HepG2 (cell line): ENCODE data around the gene ANKHD1. TPM values are rescaled to one million over a fixed set of nuclear protein-coding genes. Genes with fewer than 3 reads are reported as not detected.
A peak's percentile ranks its signal among the peaks of the same experiment; 100 is the strongest.

Experiments
- ATAD3A ChIP-seq: sonication (generic); formaldehyde crosslinking; IDR thresholded peaks from 2 replicates; pipeline ENCODE4 v1.4.0; 2020; ENCODE audit warnings: missing genetic modification reagents
- FOXA1 ChIP-seq, 2 experiments: fragments of 450-650 bp in 1 of 2; sonication (generic) in 1 of 2; formaldehyde crosslinking in 1 of 2; IDR thresholded peaks; 2 replicates each; pipeline versions ENCODE4 v1.4.0 to v1.6.1; 2016 to 2020; ENCODE audit warnings: missing genetic modification reagents in 1 of 2
- HBP1 ChIP-seq: IDR thresholded peaks from 2 replicates; pipeline ENCODE4 v1.6.1; 2016; ENCODE audit warnings: low read depth, control low read depth
- MTA1 ChIP-seq: sonication (generic); formaldehyde crosslinking; IDR thresholded peaks from 2 replicates; pipeline ENCODE4 v1.4.0; 2020; ENCODE audit warnings: missing genetic modification reagents, mild to moderate bottlenecking, borderline replicate concordance
- MYC ChIP-seq: sonication (generic); formaldehyde crosslinking; IDR thresholded peaks from 2 replicates; pipeline ENCODE4 v1.9.0; 2021; ENCODE audit warnings: missing genetic modification reagents, borderline replicate concordance
- SP4 ChIP-seq: sonication (generic); formaldehyde crosslinking; IDR thresholded peaks from 2 replicates; pipeline ENCODE4 v1.8.1; 2023; ENCODE audit warnings: mild to moderate bottlenecking, missing genetic modification reagents
- ZFY ChIP-seq: sonication (generic); formaldehyde crosslinking; IDR thresholded peaks from 2 replicates; pipeline ENCODE4 v1.4.0; 2020; ENCODE audit warnings: missing genetic modification reagents
- ZNF292 ChIP-seq: sonication (generic); formaldehyde crosslinking; IDR thresholded peaks from 2 replicates; pipeline ENCODE4 v1.8.1; 2022; ENCODE audit warnings: mild to moderate bottlenecking, low read depth, missing genetic modification reagents, borderline replicate concordance
- ZNF703 ChIP-seq: sonication (generic); formaldehyde crosslinking; IDR thresholded peaks from 2 replicates; pipeline ENCODE4 v1.5.1; 2020; ENCODE audit warnings: missing genetic modification reagents, mild to moderate bottlenecking, moderate library complexity, borderline replicate concordance
- ZNF772 ChIP-seq: sonication (generic); formaldehyde crosslinking; IDR thresholded peaks from 2 replicates; pipeline ENCODE4 v1.5.0; 2020; ENCODE audit warnings: mild to moderate bottlenecking, missing genetic modification reagents
- polyA plus RNA-seq, 8 experiments: library from polyadenylated mRNA; depleted of rRNA in 3 of 8; stranded (reverse) in 7 of 8; unstranded in 1 of 8; fragments of >200 nt; fragmentation: Illumina TruSeq in 4 of 8; extraction: Trizol in 4 of 8; gene quantifications; 2 replicates each; pipeline versions ENCODE4 v1.2.1 to v1.2.3, GENCODE V29; 2011 to 2016; ENCODE audit warnings: low read depth in 4 of 8, missing spikeins in 1 of 8, mixed read lengths in 1 of 8; ENCODE audit not compliant: insufficient read depth in 1 of 8
- total RNA-seq, 5 experiments: library from RNA; depleted of rRNA; stranded (reverse); fragments of >200 nt; fragmentation: Illumina TruSeq; extraction: Trizol; gene quantifications; 2 replicates each; pipeline ENCODE4 v1.2.3, GENCODE V29; 2016; ENCODE audit warnings: low read depth in 1 of 5
- TF ChIP-seq, protein P1 (sequence below): sonication (generic); formaldehyde crosslinking; IDR thresholded peaks from 2 replicates; pipeline ENCODE4 v1.9.0; 2022; ENCODE audit warnings: low read depth, missing genetic modification reagents
- TF ChIP-seq, protein P2 (sequence below), 2 experiments: sonication (generic) in 1 of 2; formaldehyde crosslinking in 1 of 2; IDR thresholded peaks; 2 replicates each; pipeline versions ENCODE4 v1.4.0 to v1.6.1; 2016 to 2020; ENCODE audit warnings: borderline replicate concordance in 1 of 2, low read depth in 1 of 2, mild to moderate bottlenecking in 1 of 2, missing genetic modification reagents in 1 of 2
- TF ChIP-seq, protein P3 (sequence below): IDR thresholded peaks from 2 replicates; pipeline ENCODE4 v1.6.1; 2016; ENCODE audit warnings: mild to moderate bottlenecking, missing biosample characterization, missing genetic modification reagents
- TF ChIP-seq, protein P4 (sequence below): sonication (generic); formaldehyde crosslinking; IDR thresholded peaks from 2 replicates; pipeline ENCODE4 v1.4.0; 2020; ENCODE audit warnings: missing genetic modification reagents, borderline replicate concordance
- TF ChIP-seq, protein P5 (sequence below): sonication (generic); formaldehyde crosslinking; IDR thresholded peaks from 2 replicates; pipeline ENCODE4 v1.4.0; 2020; ENCODE audit warnings: missing genetic modification reagents, mild to moderate bottlenecking, borderline replicate concordance

Gene ANKHD1
- total and polyA plus RNA-seq, 2 of the 13 experiments (the other 11 are each of a cell fraction or from before 2014, with no cell fraction given) = 69.9 to 82.0 TPM

GRCh38 chr5:140564196-140565023 is 162.8 kb downstream of the ANKHD1 start, which contains the start of the genes APBB3 and SLC35A4 (continued):
- TF ChIP-seq HBP1 (no peak), ZNF292 (no peak), ZNF703 (CRISPR knock-in tag) (no peak), ATAD3A (CRISPR knock-in tag) (no peak), MTA1 (peak; percentile 45; the same call in 1 of the 2 replicates), ZNF772 (CRISPR knock-in tag) (no peak), MYC (no peak; the same call in 1 of the 2 replicates), FOXA1 (IDR thresholded peaks at IDR 0.05) (no peak), FOXA1 (CRISPR knock-in tag; IDR thresholded peaks at IDR 0.05) (no peak), SP4 (peak; percentile 67), ZFY (CRISPR knock-in tag) (peak; percentile 49; the same call in 1 of the 2 replicates)
- TF ChIP-seq, protein P1, sequence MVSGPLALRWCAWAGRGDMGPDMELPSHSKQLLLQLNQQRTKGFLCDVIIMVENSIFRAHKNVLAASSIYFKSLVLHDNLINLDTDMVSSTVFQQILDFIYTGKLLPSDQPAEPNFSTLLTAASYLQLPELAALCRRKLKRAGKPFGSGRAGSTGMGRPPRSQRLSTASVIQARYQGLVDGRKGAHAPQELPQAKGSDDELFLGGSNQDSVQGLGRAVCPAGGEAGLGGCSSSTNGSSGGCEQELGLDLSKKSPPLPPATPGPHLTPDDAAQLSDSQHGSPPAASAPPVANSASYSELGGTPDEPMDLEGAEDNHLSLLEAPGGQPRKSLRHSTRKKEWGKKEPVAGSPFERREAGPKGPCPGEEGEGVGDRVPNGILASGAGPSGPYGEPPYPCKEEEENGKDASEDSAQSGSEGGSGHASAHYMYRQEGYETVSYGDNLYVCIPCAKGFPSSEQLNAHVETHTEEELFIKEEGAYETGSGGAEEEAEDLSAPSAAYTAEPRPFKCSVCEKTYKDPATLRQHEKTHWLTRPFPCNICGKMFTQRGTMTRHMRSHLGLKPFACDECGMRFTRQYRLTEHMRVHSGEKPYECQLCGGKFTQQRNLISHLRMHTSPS (CRISPR knock-in tag) = no peak
- TF ChIP-seq, protein P2, sequence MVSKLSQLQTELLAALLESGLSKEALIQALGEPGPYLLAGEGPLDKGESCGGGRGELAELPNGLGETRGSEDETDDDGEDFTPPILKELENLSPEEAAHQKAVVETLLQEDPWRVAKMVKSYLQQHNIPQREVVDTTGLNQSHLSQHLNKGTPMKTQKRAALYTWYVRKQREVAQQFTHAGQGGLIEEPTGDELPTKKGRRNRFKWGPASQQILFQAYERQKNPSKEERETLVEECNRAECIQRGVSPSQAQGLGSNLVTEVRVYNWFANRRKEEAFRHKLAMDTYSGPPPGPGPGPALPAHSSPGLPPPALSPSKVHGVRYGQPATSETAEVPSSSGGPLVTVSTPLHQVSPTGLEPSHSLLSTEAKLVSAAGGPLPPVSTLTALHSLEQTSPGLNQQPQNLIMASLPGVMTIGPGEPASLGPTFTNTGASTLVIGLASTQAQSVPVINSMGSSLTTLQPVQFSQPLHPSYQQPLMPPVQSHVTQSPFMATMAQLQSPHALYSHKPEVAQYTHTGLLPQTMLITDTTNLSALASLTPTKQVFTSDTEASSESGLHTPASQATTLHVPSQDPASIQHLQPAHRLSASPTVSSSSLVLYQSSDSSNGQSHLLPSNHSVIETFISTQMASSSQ (IDR thresholded peaks at IDR 0.05; ENCODE audit: low read depth) = no peak
- TF ChIP-seq, protein P2 (CRISPR knock-in tag; IDR thresholded peaks at IDR 0.05; ENCODE audit: borderline replicate concordance) = peak; percentile 32; the same call in 1 of the 2 replicates
- TF ChIP-seq, protein P3, sequence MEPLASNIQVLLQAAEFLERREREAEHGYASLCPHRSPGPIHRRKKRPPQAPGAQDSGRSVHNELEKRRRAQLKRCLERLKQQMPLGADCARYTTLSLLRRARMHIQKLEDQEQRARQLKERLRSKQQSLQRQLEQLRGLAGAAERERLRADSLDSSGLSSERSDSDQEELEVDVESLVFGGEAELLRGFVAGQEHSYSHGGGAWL (CRISPR knock-in tag) = peak; percentile 45; the same call in 1 of the 2 replicates
- TF ChIP-seq, protein P4, sequence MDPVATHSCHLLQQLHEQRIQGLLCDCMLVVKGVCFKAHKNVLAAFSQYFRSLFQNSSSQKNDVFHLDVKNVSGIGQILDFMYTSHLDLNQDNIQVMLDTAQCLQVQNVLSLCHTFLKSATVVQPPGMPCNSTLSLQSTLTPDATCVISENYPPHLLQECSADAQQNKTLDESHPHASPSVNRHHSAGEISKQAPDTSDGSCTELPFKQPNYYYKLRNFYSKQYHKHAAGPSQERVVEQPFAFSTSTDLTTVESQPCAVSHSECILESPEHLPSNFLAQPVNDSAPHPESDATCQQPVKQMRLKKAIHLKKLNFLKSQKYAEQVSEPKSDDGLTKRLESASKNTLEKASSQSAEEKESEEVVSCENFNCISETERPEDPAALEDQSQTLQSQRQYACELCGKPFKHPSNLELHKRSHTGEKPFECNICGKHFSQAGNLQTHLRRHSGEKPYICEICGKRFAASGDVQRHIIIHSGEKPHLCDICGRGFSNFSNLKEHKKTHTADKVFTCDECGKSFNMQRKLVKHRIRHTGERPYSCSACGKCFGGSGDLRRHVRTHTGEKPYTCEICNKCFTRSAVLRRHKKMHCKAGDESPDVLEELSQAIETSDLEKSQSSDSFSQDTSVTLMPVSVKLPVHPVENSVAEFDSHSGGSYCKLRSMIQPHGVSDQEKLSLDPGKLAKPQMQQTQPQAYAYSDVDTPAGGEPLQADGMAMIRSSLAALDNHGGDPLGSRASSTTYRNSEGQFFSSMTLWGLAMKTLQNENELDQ (CRISPR knock-in tag) = no peak
- TF ChIP-seq, protein P5, sequence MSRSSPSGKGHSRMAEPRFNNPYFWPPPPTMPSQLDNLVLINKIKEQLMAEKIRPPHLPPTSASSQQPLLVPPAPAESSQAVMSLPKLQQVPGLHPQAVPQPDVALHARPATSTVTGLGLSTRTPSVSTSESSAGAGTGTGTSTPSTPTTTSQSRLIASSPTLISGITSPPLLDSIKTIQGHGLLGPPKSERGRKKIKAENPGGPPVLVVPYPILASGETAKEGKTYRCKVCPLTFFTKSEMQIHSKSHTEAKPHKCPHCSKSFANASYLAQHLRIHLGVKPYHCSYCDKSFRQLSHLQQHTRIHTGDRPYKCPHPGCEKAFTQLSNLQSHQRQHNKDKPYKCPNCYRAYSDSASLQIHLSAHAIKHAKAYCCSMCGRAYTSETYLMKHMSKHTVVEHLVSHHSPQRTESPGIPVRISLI = 0 out of 2 replicates have a peak, but pooled peaks have one; percentile 28
